Measurements from ENCODE around the gene INAFM1. TPM values are rescaled to one million over a fixed set of nuclear protein-coding genes. Genes with fewer than 3 reads are reported as not detected.

Gene INAFM1
- polyA plus RNA-seq, 1 of the 3 experiments (the other 2 are of a cell fraction), result 5.5 TPM

- Histone ChIP-seq H3K4me1 (ENCODE audit: control insufficient read depth in 1 of 2, insufficient read depth in 2 of 2, low read depth in 1 of 2, low read length in 1 of 2) (peaks cover 9 to 13% of the 10 kb centered on the region in 2 experiments; a peak in 2 of 4 replicates), H3K36me3 (replicated peaks in 1 of 2; ENCODE audit: control insufficient read depth in 1 of 2, insufficient read depth in 2 of 2, low read length in 1 of 2) (peaks cover 5 to 7% of the 10 kb centered on the region in 2 experiments), H4K20me1 (ENCODE audit: insufficient read depth) (no peaks in the 10 kb centered on the region; the same call in 1 of the 2 replicates), H2AFZ (ENCODE audit: low read depth) (no peak overlapping the region), H3F3A (replicated peaks; ENCODE audit: insufficient read depth) (peaks cover 16% of the 10 kb centered on the region), H3K27ac (ENCODE audit: low read depth in 2 of 2, low read length in 1 of 2) (peak overlapping the region; percentile 23 to 62; a peak in 3 of 4 replicates), H3K79me2 (ENCODE audit: insufficient read depth) (peaks cover 15% of the 10 kb centered on the region), H3K27me3 (ENCODE audit: insufficient read depth) (no peaks in the 10 kb centered on the region), H3K9me2 (no peaks in the 10 kb centered on the region), H3K9ac (no peak overlapping the region), H3K4me3 (ENCODE audit: low read depth in 2 of 2, low read length in 1 of 2) (no peak overlapping the region), H3K9me3 (no peaks in the 10 kb centered on the region), H3K4me2 (peak overlapping the region; percentile 24; the same call in 1 of the 2 replicates)
- CTCF ChIA-PET, result interaction anchor here (2.2 to 6.4 kb wide), 2 partner anchors 9 to 43 kb away, joined by 10 to 51 read pairs; no protein-coding TSS in a partner anchor
- no peak for DNase-seq
- TF ChIP-seq FOXJ3 (CRISPR knock-in tag; IDR thresholded peaks at IDR 0.05) (no peak), FOXM1 (IDR thresholded peaks at IDR 0.05; ENCODE audit: low read depth) (no peak), REST (IDR thresholded peaks at IDR 0.05; ENCODE audit: low read depth, low read length) (no peak), RAD21 (IDR thresholded peaks at IDR 0.05; ENCODE audit: low read length) (no peak), ZBTB33 (IDR thresholded peaks at IDR 0.05; ENCODE audit: borderline replicate concordance, low read depth) (no peak), TCF12 (IDR thresholded peaks at IDR 0.05) (no peak), POLR2AphosphoS5 (IDR thresholded peaks at IDR 0.05; ENCODE audit: low read depth, low read length) (no peak), TEAD4 (IDR thresholded peaks at IDR 0.05; ENCODE audit: borderline replicate concordance, insufficient read depth) (no peak), PBX3 (IDR thresholded peaks at IDR 0.05) (no peak), SMC3 (IDR thresholded peaks at IDR 0.05; ENCODE audit: low read depth, low read length) (no peak), CHD2 (IDR thresholded peaks at IDR 0.05; ENCODE audit: low read length, partially characterized antibody) (no peak), FOSL2 (IDR thresholded peaks at IDR 0.05; ENCODE audit: borderline replicate concordance, low read depth) (no peak), USF1 (IDR thresholded peaks at IDR 0.05; ENCODE audit: borderline replicate concordance, low read depth) (no peak), GABPA (IDR thresholded peaks at IDR 0.05; ENCODE audit: low read depth) (no peak), SIN3A (IDR thresholded peaks at IDR 0.05; ENCODE audit: borderline replicate concordance, low read depth, low read length) (no peak), ELF1 (IDR thresholded peaks at IDR 0.05) (no peak), RFX5 (IDR thresholded peaks at IDR 0.05; ENCODE audit: low read length) (no peak), USF2 (IDR thresholded peaks at IDR 0.05; ENCODE audit: borderline replicate concordance, low read depth, low read length) (no peak)
- POLR2A ChIA-PET, result interaction anchor here (0.9 kb wide), 1 partner anchor 43 kb away, joined by 3 read pairs; no protein-coding TSS in a partner anchor
- WGBS (ENCODE audit: low lambda C conversion rate), result 93% methylated on average over 5 of the region's 5 CpGs
These were observed 20.7 kb upstream of the INAFM1 start for GRCh38 chr19:47253970-47254369.
